NCI-H1436 treated with DMSO at 0.1 percent for 48 hours (cell line): Measurements from ENCODE around the gene P2RY8.
"Not testable (repeated sequence)": the region's sequence is repeated elsewhere in the genome, so short reads cannot be mapped to it uniquely, and the experiment has no call there.

ENCODE experiments used
- DNase-seq: peaks from one replicate; lab custom pipeline; 2025; lab: John Stamatoyannopoulos, UW

Gene P2RY8

DNA sequence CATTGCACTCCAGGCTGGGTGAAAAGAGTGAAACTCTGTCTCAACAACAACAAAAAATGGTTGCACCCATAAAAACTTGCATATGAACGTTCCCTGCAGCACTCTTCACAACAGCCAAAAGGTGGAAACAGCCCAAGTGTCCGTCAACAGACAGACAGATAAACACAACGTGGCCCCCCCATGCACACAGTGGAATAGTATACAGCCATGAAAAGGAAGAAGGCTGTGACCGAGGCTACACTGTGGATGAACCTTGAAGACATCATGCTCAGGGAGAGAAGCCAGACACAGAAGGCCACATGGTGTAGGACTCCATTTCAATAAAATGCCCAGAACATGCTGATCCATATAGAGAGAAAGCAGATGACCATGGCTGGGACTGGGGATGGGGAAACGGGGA is 50.8 kb downstream of the P2RY8 start:
- DNase-seq, result no peak

DNA sequence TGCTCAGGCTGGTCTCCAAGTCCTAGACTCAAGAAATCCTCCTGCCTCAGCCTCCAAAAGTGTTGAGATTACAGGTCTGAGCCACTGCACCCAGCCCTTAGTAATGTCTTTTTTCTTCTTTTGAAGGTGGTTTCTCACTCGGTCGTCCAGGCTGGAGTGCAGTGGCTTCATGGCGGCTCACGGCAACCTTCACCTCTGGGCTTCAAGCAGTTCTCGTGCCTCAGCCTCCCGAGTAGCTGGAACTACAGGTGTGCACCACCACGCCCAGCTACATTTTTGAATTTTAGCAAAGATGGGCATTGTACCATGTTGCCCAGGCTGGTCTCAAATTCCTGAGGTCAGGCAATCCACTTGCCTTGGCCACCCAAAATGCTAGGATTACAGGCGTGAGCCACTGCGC is 52.0 kb downstream of the P2RY8 start:
- DNase-seq, result no peak

DNA sequence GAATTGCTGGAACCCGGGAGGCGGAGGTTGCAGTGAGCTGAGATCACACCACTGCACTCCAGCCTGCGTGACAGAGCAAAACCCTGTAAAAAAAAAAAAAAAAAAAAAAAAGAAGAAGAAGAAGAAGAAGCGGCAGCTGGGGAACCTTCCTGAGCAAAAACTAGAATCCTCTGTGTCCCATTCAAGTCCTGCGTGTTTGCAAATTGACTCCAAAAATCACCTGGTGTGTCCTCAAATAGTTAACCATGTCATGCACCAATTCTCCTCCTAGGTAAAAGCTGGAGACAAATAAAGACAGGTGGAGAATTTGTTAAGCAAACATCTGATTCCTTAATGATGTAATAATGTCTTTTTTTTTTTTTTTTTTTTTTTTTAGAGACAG is 52.4 kb downstream of the P2RY8 start:
- no peak for DNase-seq

GRCh38 chrX:1483843-1484637 is 52.9 kb downstream of the P2RY8 start:
- no peak for DNase-seq

DNA sequence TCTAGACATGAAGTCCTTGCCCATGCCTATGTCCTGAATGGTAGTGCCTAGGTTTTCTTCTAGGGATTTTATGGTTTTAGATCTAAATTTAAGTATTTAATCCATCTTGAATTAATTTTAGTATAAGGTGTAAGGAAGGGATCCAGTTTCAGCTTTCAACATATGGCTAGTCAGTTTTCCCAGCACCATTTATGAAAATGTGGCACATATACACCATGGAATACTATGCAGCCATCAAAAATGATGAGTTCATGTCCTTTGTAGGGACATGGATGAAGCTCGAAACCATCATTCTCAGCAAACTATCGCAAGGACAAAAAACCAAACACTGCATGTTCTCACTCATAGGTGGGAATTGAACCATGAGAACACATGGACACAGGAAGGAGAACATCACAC is 54.5 kb downstream of the P2RY8 start:
- DNase-seq, result not testable (repeated sequence)

- DNase-seq, result no peak
Observed at GRCh38 chrX:1481636-1482529, 55.1 kb downstream of the P2RY8 start.

DNA sequence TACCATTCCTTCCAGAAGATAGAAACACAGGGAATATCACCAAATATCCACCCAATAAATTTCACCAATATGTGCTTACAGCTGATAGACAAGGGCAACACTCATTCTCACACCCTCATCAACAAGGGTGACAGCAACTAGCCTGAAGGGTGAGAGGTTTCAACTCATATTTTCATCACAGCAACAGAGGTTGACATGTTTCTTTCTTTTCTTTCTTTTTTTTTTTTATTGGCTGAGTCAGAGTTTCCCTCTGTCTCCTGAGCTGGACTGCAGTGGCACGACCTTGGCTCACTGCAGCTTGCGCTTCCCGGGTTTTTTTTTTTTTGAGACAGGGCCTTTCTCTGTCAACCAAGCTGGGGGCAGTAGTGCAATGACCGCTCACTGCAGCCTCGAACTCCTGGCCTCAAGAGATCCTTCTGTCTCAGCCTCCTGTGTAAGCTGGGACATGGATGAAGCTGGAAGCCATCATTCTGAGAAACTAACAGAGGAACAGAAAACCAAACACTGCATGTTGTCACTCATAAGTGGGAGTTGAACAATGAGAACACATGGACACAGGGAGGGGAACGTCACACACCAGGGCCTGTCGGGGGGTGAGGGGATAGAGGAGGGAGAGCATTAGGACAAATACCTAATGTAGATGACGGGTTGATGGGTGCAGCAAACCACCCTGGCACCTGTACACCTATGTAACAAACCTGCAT is 56.8 kb downstream of the P2RY8 start:
- DNase-seq, result no peak

DNA sequence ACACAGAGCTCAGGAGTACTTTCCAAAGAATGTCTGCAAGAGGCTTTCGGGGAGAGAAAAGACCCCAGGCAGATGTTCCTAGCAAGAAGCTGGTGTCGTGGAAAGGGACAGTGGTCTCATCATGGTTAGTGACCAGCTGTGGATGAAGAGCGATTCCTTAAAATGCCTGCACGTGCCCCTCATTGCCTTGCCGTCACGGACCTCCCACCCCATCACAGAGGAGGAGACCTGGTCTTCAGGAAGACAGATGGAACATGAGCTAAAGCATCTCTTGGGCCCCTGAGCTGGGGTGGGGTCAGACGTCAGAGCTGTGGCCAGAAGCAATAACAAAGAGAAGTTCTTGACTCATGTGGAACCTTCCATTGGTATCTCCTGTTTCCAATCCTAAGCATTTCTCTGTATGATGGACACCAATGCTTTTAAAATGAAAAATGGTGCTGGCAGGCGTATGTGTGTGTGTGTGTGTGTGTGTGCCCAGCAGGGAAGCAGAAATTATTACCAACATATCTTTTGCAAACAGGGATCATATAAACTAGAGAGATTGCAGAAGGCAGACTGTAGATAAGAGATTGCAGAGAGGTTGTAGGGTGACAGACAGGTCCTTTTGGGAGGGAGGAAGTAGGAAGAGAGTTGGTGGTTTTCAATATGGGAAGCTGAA is 59.1 kb downstream of the P2RY8 start:
- DNase-seq, result no peak

- DNase-seq, result no peak
Observed at GRCh38 chrX:1477229-1477628, 59.8 kb downstream of the P2RY8 start.

- DNase-seq, result no peak
Observed at GRCh38 chrX:1476682-1477081, 60.3 kb downstream of the P2RY8 start.

DNA sequence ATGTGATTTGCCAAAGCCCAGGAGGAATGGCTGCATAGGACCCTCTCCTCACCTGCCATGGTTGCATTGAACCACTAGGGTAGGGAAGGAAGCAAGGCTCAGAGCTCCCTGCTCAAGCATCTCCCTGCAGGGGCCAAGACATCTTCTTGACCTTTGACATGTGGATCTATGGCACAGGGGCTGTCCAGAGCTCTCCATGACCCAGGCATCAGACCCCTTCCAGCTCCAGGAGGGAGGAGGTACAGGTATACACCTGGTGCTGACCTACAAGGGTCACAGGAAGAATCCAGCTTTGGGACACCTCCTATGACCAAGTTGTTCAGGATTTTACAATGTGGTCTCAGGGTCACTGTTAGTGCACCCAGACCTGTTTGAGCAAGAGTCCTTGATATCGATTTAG is 61.1 kb downstream of the P2RY8 start:
- DNase-seq, result no peak

- DNase-seq, result no peak
Observed at GRCh38 chrX:1475481-1475880, 61.5 kb downstream of the P2RY8 start.

DNA sequence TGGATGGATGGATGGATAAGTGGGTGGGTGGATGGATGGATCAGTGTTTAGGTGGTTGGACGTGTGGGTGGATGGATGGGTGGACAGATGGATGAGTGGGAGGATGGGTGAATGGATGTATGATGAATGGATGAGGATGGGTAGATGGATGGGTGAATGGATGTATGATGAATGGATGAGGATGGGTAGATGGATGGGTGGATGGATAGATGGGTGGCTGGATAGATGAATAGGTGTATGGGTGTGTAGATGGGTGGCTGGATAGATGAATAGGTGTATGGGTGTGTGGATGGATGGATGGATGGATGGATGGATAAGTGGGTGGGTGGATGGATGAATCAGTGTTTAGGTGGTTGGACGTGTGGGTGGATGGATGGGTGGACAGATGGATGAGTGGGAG is 62.4 kb downstream of the P2RY8 start:
- not testable (repeated sequence) for DNase-seq

DNA sequence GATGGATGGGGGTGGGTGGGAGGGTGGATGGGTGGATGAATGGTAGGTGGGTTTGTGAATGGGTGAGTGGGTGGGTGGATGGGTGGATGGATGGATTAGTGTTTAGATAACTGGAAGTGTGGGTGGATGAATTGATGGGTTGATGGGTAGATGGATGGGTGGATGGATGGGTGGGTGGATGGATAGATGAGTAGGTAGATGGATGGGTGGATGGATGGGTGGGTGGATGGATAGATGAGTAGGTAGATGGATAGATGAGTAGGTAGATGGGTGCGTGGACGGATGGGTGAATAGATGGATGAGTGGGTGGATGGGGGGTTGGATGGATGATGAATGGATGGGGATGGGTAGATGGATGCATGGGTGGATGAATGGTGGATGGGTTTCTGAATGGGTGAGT is 64.0 kb downstream of the P2RY8 start:
- DNase-seq, result no peak

DNA sequence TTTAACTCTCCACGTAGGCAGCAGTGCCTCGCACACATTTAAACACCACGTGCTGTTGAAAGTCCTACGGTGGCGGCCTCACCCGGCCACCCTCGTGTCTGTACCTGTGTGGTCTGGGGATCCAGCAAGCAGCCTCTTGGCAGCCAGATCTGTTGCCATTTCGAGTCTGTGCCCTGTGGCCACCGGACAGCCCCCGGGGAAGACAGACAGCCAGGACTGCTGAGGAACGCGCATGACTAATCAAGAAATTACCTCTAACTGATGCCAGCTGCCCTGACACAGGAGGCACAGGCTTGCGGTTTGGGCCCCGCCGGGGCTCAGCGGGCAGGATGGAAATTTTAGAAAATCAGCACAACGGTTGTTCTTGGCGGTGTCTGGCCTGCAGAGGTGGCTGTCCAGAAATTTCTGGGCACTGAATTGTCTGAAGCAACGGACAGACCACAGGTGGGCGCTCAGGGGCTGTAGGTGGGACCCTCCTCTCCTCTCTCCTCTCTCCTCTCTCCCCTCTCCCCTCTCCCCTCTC is 68.7 kb downstream of the P2RY8 start:
- no peak for DNase-seq

DNA sequence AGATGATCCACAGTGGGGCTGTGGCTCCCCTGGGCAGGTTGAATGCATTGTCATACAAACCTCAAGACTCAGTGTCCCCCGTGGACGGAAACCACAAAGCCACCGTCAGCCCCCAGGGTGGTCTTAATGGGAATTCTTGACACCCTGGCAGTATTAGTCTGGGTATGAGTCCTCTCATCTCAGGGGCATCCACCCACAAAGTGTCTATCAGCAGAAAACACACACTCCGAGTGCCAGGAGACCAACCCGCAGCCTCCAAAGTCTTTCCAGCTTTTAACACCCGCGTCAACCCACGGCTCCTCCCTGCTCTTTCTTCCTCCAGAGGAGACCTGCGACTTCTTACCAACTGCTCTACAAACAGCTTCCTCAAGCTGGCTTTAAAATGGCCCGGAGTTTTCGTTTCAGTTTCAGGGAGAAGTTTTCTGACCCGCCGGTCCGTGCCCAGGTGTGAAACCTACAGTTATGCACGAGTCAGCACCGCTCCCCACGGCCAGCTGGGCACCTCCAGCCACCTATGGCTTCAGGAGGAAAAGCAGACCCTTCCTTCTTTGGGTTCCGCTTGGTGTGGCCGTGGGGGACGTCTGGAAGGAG is 69.9 kb downstream of the P2RY8 start:
- DNase-seq, result no peak

DNA sequence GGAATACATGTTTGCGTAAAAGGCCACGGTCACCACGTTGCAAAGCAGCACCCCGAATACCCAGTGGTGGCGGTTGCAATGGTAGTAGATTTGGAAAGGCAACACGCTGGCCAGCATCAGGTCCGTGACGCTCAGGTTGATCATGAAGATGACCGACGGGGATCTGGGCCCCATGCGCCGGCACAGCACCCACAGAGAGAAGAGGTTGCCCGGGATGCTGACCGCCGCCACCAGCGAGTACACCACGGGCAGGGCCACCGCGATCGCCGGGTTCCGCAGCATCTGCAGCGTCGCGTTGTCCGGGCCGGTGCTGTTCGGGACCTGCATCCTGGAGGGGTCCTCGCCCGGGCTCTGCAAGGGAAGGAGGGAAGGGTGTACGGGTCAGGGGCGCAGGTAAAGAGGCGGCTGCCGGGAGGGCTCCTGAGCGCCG is 70.7 kb downstream of the P2RY8 start:
- no peak for DNase-seq

- no peak for DNase-seq
Observed at GRCh38 chrX:1465286-1466231, 71.4 kb downstream of the P2RY8 start.

GRCh38 chrX:1464971-1465285 is 72.1 kb downstream of the P2RY8 start:
- DNase-seq, result no peak
